BLaER1 (cell line): Measurements from ENCODE around the gene VWA2.

Experiments
- H3K27ac ChIP-seq: shearing (Covaris generic); formaldehyde crosslinking; 2 replicates; pipeline ENCODE4 v1.8.1; 2022
- H3K27me3 ChIP-seq: shearing (Covaris generic); formaldehyde crosslinking; 2 replicates; pipeline ENCODE4 v1.8.1; 2022
- H3K36me3 ChIP-seq: shearing (Covaris generic); formaldehyde crosslinking; 2 replicates; pipeline ENCODE4 v1.8.1; 2022
- H3K4me1 ChIP-seq: shearing (Covaris generic); formaldehyde crosslinking; 2 replicates; pipeline ENCODE4 v1.8.1; 2022
- H3K4me2 ChIP-seq: shearing (Covaris generic); formaldehyde crosslinking; 2 replicates; pipeline ENCODE4 v1.8.1; 2022
- H3K4me3 ChIP-seq: shearing (Covaris generic); formaldehyde crosslinking; 2 replicates; pipeline ENCODE4 v1.8.1; 2022
- H3K9ac ChIP-seq: shearing (Covaris generic); formaldehyde crosslinking; 2 replicates; pipeline ENCODE4 v1.8.1; 2022
- H3K9me3 ChIP-seq: shearing (Covaris generic); formaldehyde crosslinking; 2 replicates; pipeline ENCODE4 v1.8.1; 2022
- H4K20me1 ChIP-seq: shearing (Covaris generic); formaldehyde crosslinking; 2 replicates; pipeline ENCODE4 v1.8.1; 2022
- Cebpa-rat ChIP-seq: shearing (Covaris generic); IDR thresholded peaks from 2 replicates; pipeline ENCODE4 v1.8.1; 2022

VWA2 gene

DNA sequence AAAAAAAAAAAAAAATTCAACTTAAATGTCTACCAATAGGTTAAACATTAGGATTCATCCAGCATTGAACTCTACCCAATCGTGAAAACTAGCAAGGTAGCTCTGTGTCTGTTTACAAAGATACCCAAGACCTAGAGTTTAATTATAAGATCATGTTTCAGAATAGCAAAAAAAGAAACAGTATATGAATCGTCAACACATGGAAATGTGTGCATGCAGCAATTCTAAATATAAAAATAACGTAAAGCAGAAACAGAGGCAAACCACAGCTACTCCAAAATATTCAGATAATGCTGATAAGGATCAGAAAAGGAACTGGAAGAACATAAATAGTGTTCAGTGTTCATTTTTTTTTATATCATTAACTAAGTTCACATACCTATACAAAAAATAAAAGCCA, 96.6 kb downstream of the VWA2 start:
- H3K9me3 ChIP-seq, result no peaks in the 10 kb centered on the region
- no peak overlapping the region for H3K9ac ChIP-seq
- H3K27me3 ChIP-seq, result no peaks in the 10 kb centered on the region
- no peaks in the 10 kb centered on the region for H4K20me1 ChIP-seq
- peak overlapping the region; percentile 60 for H3K4me2 ChIP-seq
- TF ChIP-seq Cebpa-rat, result no peak
- H3K4me1 ChIP-seq, result peaks cover 60% of the 10 kb centered on the region
- no peaks in the 10 kb centered on the region for H3K36me3 ChIP-seq
- H3K4me3 ChIP-seq, result no peak overlapping the region
- no peak overlapping the region for H3K27ac ChIP-seq

DNA sequence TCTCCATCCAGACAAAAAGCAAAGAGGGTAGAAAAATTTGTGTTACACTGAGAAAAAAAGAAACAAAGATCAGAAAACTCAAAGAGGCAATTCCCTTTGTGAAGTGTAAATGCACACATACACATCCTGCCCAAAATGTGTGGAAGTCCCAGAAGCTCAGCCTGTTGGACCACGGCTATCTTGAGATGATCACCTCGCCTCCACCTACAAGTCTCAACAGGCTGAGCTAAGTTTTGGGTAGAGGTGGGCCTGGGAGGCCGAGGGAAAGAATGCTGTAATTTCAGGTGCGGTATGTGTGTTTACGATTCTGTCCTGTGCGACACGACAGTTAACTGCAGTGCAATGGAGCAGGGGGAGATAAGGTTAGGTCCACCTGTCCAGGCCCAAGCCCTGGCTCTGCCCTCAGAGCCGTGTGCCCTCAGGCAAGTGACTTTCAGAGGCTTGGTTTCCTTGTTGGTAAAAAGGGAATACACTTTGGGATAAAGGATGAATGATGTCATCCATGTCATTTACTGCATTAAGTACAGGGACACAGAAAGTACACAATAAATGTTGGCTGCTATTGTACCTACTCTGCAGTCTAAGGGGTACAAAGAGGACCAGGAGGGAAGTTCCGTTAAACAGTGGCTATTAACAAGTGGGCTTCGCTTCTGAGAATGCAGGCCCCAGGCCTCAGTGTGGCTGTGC, 97.9 kb downstream of the VWA2 start:
- TF ChIP-seq Cebpa-rat, result no peak
- H3K9me3 ChIP-seq, result no peaks in the 10 kb centered on the region
- H3K9ac ChIP-seq, result no peak overlapping the region
- no peaks in the 10 kb centered on the region for H4K20me1 ChIP-seq
- no peaks in the 10 kb centered on the region for H3K27me3 ChIP-seq
- H3K27ac ChIP-seq, result no peak overlapping the region
- H3K36me3 ChIP-seq, result no peaks in the 10 kb centered on the region
- peak overlapping the region; percentile 60; the same call in 1 of the 2 replicates for H3K4me2 ChIP-seq
- H3K4me3 ChIP-seq, result no peak overlapping the region
- peaks cover 53% of the 10 kb centered on the region for H3K4me1 ChIP-seq

DNA sequence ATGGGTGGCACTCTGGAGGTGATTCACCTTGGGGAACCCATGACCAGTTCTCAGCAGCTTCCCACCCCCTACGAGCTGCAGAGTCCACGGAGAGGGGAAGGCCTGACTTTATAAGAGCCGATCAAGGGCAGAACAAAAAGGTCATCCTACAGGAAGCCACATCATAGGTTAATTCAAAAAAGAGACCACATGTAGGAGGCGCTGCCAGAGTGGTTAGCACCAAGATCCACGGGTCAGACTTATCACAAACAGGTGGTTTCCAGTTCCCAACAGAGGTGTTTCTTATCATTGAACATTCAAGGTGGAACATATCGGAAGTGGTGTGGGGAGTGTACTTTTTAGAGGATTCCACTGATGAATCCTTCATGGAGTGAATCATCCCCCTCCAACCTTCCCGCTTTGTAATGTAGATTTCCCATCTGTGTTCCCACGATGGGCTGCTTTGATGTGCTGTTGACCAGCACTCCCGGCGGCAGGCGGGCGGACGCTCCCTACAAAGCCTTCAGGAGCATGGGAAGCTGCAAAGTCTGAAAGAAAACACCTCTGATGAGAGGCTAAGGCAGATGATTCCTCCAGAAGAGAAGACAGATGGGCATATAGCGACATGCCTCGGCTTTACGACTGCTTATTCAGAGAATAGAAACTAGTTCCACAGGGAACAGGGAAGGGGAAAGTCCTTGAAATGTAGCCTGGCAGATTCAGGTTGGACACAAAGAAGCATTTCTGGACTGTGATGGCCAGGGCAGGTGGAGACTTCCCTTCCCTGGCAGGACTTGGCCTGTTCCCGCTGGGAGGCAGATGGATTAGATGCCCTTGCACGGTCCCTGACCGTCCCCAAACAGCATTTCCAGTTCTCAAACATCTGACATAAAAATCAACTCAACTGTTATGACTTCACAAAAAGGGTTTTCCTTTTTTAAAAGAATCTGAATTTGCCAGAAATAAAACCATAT, 98.7 kb downstream of the VWA2 start:
- no peak overlapping the region for H3K9ac ChIP-seq
- peaks cover 45% of the 10 kb centered on the region for H3K4me1 ChIP-seq
- H4K20me1 ChIP-seq, result no peaks in the 10 kb centered on the region
- no peak for TF ChIP-seq Cebpa-rat
- H3K4me3 ChIP-seq, result no peak overlapping the region
- no peaks in the 10 kb centered on the region for H3K9me3 ChIP-seq
- no peaks in the 10 kb centered on the region for H3K36me3 ChIP-seq
- no peaks in the 10 kb centered on the region for H3K27me3 ChIP-seq
- H3K27ac ChIP-seq, result no peak overlapping the region
- no peak overlapping the region for H3K4me2 ChIP-seq

DNA sequence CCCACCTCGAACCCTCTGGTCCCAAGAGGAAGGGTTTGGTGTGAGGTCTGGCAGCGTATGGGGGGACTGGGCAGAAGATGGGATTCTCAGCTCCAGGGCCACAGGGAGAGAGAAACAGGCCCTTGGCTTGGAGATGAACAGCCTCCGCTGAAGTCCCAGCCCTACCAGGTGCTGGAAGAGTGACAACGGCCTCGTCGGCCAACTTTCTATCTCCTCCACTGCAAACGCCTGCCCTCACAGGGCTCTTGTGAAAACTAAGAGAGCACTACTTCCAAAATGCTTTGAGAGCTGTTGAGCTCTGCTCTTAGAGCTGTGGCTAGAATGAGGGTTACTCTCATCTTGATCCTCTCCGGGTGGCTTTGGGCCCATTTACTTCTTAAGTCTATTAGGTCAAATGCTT, 101.8 kb downstream of the VWA2 start:
- H3K4me1 ChIP-seq, result peaks cover 21% of the 10 kb centered on the region
- H3K9me3 ChIP-seq, result no peaks in the 10 kb centered on the region
- no peak for TF ChIP-seq Cebpa-rat
- no peaks in the 10 kb centered on the region for H3K27me3 ChIP-seq
- H3K4me3 ChIP-seq, result no peak overlapping the region
- no peaks in the 10 kb centered on the region for H3K36me3 ChIP-seq
- no peak overlapping the region for H3K4me2 ChIP-seq
- no peak overlapping the region for H3K9ac ChIP-seq
- H4K20me1 ChIP-seq, result no peaks in the 10 kb centered on the region
- H3K27ac ChIP-seq, result no peak overlapping the region
